BLaER1 (cell line): ENCODE measurements around the gene SLC29A3.

ENCODE experiments used
- H3K27ac ChIP-seq: shearing (Covaris generic); formaldehyde crosslinking; 2 replicates; pipeline ENCODE4 v1.8.1; 2022
- H3K27me3 ChIP-seq: shearing (Covaris generic); formaldehyde crosslinking; 2 replicates; pipeline ENCODE4 v1.8.1; 2022
- H3K36me3 ChIP-seq: shearing (Covaris generic); formaldehyde crosslinking; 2 replicates; pipeline ENCODE4 v1.8.1; 2022
- H3K4me1 ChIP-seq: shearing (Covaris generic); formaldehyde crosslinking; 2 replicates; pipeline ENCODE4 v1.8.1; 2022
- H3K4me2 ChIP-seq: shearing (Covaris generic); formaldehyde crosslinking; 2 replicates; pipeline ENCODE4 v1.8.1; 2022
- H3K4me3 ChIP-seq: shearing (Covaris generic); formaldehyde crosslinking; 2 replicates; pipeline ENCODE4 v1.8.1; 2022
- H3K9ac ChIP-seq: shearing (Covaris generic); formaldehyde crosslinking; 2 replicates; pipeline ENCODE4 v1.8.1; 2022
- H3K9me3 ChIP-seq: shearing (Covaris generic); formaldehyde crosslinking; 2 replicates; pipeline ENCODE4 v1.8.1; 2022
- H4K20me1 ChIP-seq: shearing (Covaris generic); formaldehyde crosslinking; 2 replicates; pipeline ENCODE4 v1.8.1; 2022
- Cebpa-rat ChIP-seq: shearing (Covaris generic); IDR thresholded peaks from 2 replicates; pipeline ENCODE4 v1.8.1; 2022

Gene SLC29A3

DNA sequence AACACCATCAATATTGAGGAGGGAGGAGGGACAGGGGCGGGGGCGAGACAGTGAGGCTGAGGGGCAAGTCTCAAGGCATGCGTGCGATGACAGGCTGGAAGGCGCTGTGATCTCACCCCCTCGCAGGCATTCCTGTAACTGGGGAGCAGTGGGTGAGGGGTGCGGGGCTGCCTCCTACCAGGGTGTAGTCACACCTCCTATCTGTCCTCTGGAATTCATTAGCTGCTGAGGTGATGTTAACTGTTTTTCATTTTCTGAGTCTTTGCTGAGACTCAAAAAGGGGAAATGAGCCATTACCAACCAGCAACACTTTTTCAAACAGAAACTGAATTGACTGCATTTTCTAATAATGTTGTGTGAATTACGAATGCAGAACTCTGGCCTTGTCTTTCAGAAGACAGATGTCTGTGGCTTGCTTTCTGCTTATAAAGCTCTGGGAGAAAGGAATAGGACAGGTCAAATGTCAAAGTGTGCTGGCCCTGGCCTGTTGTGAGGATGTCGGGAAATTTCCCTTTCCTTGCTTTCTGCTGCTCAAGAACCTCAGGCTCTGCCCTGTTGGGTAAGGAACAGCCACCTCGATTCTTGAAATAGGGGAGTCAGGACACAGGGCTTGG, 53.9 kb downstream of the SLC29A3 start:
- TF ChIP-seq Cebpa-rat: no peak
- Histone ChIP-seq H3K9me3 (no peaks in the 10 kb centered on the region), H3K4me1 (peaks cover 31% of the 10 kb centered on the region), H3K4me3 (no peak overlapping the region), H3K9ac (no peak overlapping the region), H3K27ac (no peak overlapping the region), H3K4me2 (no peak overlapping the region), H3K36me3 (no peaks in the 10 kb centered on the region), H3K27me3 (no peaks in the 10 kb centered on the region), H4K20me1 (no peaks in the 10 kb centered on the region)

DNA sequence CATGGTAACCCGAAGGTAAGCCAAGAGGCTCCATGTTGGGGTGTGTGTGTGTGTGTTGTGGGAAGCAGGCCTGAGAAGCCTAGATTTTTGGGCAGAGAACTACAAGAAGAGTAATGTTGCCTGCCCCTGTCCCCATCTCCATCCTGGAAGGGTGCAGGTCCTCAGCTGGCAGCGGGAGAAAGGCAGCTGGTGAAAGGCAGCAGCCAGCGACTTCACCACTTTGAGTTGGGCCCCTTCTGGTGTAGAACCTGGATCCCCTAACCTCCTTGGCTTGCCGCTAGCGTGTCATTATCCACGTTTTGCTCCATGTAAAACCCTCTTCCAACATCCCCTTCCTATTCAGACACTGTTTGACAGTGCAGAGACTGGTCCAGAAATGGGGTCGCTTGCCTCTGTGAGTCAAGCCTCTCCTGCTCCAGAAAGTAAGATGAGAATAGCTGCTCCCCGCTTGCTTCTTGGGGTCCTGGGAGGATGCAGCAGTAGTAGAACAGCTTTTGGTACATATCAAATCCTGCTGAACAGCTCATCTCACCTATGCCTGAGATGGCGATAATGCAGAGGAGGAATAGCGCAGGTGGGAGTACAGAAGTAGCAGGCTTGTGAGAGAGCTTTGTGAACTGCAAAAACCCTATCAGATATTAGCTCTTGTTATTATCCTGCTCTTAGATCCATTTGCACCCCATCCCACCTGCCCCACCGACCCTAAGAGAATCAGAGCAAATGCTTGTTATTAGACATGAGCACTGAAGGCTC, 55.6 kb downstream of the SLC29A3 start:
- no peak overlapping the region for H3K27ac ChIP-seq
- no peaks in the 10 kb centered on the region for H3K36me3 ChIP-seq
- no peaks in the 10 kb centered on the region for H3K27me3 ChIP-seq
- peaks cover 47% of the 10 kb centered on the region for H3K4me1 ChIP-seq
- H3K9ac ChIP-seq: no peak overlapping the region
- no peak overlapping the region for H3K4me2 ChIP-seq
- H3K9me3 ChIP-seq: no peaks in the 10 kb centered on the region
- H4K20me1 ChIP-seq: no peaks in the 10 kb centered on the region
- no peak overlapping the region for H3K4me3 ChIP-seq
- no peak for TF ChIP-seq Cebpa-rat

DNA sequence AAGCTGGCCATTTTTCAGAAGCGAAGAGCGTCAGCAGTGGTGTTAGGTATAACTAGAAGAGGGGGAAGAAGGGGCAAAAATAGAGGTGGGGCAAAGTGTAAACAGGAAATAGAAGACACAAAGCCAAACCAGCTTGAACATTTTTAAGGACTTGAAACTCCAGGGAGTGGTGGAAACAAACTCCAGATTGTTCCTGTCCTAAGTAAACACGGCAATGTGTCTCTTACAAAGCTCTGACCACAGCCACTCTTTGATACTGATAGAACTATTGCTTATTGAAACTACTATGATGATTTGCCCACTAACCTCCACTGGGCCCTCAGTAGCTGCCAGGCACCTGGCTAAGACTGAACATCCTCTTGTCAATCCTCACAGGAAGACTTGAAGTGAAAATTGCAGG, 56.9 kb downstream of the SLC29A3 start:
- H3K4me2 ChIP-seq: no peak overlapping the region
- no peaks in the 10 kb centered on the region for H4K20me1 ChIP-seq
- H3K36me3 ChIP-seq: no peaks in the 10 kb centered on the region
- H3K27me3 ChIP-seq: no peaks in the 10 kb centered on the region
- H3K4me1 ChIP-seq: peaks cover 49% of the 10 kb centered on the region
- no peak for TF ChIP-seq Cebpa-rat
- no peak overlapping the region for H3K27ac ChIP-seq
- no peaks in the 10 kb centered on the region for H3K9me3 ChIP-seq
- no peak overlapping the region for H3K4me3 ChIP-seq
- no peak overlapping the region for H3K9ac ChIP-seq

DNA sequence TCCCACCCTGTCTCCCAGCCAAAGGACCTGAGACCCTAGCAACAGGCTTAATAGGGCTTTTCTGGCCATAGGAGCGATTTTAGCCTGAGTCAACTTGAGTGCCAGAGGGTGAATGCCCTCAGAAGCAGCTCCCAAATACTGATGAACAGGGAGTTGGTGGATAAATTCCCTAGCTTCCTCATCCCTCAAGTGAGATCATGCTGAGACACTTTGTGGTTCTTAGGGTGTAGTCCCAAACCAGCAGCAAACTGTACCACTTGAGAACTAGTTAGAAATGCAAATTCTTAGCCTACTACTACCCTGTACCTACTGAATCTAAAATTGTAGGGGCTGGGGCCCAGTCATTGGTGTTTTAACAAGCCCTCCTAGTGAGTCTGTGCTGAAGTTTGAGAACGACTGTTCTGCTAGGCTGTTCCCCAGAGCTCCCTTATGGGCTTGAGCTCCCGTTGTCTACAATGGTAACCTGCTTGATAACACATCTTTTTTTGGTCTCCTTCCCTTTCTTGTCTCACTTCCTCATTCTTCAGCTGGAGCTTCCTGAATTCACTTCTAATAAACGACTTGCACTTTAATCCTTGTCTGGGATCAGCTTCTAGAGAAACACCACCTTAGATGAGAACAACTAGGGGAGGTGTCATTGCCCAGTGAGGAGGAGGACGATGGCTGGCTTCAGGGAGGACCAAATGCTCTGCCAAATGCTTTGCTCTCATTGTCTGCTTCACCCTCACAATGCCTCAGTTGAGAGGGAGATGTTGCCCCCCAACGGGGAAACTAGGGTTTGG, 59.5 kb downstream of the SLC29A3 start:
- H3K4me1 ChIP-seq: peaks cover 41% of the 10 kb centered on the region
- no peak for TF ChIP-seq Cebpa-rat
- peak overlapping the region; percentile 33 for H3K27ac ChIP-seq

DNA sequence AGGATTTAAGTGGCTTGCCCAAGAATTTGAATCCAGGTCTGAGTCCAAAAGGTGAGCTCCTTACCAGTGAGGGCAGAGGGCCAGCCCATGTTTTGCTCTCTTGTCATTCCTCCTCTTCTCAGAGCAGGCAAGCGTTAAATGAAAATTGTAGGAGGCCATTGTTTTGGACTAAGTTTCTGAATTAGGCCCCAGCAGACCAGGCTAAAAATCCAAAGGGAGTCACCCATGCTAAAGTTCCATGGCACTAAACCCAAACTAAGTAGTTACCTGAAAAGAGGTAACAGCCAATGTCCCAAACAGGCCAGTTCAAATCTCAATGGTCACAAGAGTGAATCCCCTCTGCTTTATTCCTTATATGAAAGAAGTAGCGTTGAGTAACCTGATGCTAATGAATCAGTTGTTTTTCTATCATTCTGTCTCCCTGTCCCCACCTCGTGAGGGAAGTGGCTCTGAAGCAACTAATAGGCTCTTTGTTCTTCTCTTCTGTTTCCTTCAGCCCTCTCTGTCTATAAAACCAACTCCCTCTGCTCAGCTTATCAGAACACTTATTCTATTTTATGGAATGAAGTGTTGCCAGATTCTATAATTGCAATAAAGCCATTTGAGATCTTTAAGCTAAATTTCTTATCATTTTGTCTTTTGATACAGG, 60.2 kb downstream of the SLC29A3 start:
- no peaks in the 10 kb centered on the region for H3K9me3 ChIP-seq
- H3K27me3 ChIP-seq: no peaks in the 10 kb centered on the region
- peak overlapping the region; percentile 33 for H3K27ac ChIP-seq
- no peak for TF ChIP-seq Cebpa-rat
- H3K4me3 ChIP-seq: no peak overlapping the region
- H3K4me2 ChIP-seq: peak overlapping the region; percentile 98
- peaks cover 42% of the 10 kb centered on the region for H3K4me1 ChIP-seq
- H3K9ac ChIP-seq: 0 out of 2 replicates have a peak overlapping the region, but pooled peaks have one; percentile 11
- no peaks in the 10 kb centered on the region for H3K36me3 ChIP-seq
- H4K20me1 ChIP-seq: no peaks in the 10 kb centered on the region

More for the DNA sequence above, 59.5 kb downstream of the SLC29A3 start:
- H3K4me3 ChIP-seq: no peak overlapping the region
- no peaks in the 10 kb centered on the region for H3K9me3 ChIP-seq
- peak overlapping the region; percentile 11; the same call in 1 of the 2 replicates for H3K9ac ChIP-seq
- peak overlapping the region; percentile 98 for H3K4me2 ChIP-seq
- no peaks in the 10 kb centered on the region for H4K20me1 ChIP-seq
- H3K27me3 ChIP-seq: no peaks in the 10 kb centered on the region
- H3K36me3 ChIP-seq: no peaks in the 10 kb centered on the region

- no peak for TF ChIP-seq Cebpa-rat
- Histone ChIP-seq H3K27me3 (no peaks in the 10 kb centered on the region), H4K20me1 (no peaks in the 10 kb centered on the region)
These were observed 61.8 kb downstream of the SLC29A3 start for GRCh38 chr10:71380841-71381240.

DNA sequence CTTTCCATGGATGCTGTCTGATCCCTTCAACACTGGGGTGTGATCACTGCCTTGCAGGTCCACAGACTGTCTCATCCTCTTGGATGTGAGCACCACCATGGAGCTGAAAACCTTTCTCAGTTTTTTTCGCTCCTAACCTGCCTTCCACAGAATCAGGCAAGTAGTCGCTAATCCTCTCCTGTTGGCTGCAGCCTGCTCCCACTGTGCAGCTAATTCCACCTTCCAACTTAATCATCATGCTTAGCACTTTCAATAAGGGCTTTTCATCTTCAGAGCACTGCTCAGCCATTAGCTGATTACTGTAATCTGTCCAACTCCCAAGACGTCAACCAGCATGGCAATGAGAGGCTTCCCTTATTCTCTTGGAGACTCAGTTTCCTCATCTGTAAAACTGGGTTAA, 62.6 kb downstream of the SLC29A3 start:
- Histone ChIP-seq H3K4me3 (no peak overlapping the region), H3K9ac (no peak overlapping the region), H3K27me3 (no peaks in the 10 kb centered on the region), H3K9me3 (no peaks in the 10 kb centered on the region), H3K27ac (no peak overlapping the region), H3K36me3 (no peaks in the 10 kb centered on the region), H3K4me2 (no peak overlapping the region), H3K4me1 (peaks cover 44% of the 10 kb centered on the region), H4K20me1 (no peaks in the 10 kb centered on the region)
- no peak for TF ChIP-seq Cebpa-rat

More at GRCh38 chr10:71380841-71381240, 61.8 kb downstream of the SLC29A3 start:
- Histone ChIP-seq H3K27ac (no peak overlapping the region), H3K36me3 (no peaks in the 10 kb centered on the region), H3K4me1 (peaks cover 52% of the 10 kb centered on the region), H3K9me3 (no peaks in the 10 kb centered on the region), H3K4me2 (no peak overlapping the region), H3K9ac (no peak overlapping the region), H3K4me3 (no peak overlapping the region)

GRCh38 chr10:71382028-71382427, 63.0 kb downstream of the SLC29A3 start:
- Histone ChIP-seq H3K27me3 (no peaks in the 10 kb centered on the region), H3K4me3 (no peak overlapping the region), H3K9me3 (no peaks in the 10 kb centered on the region), H3K27ac (no peak overlapping the region), H3K36me3 (no peaks in the 10 kb centered on the region), H3K4me2 (no peak overlapping the region), H4K20me1 (no peaks in the 10 kb centered on the region), H3K4me1 (peaks cover 40% of the 10 kb centered on the region), H3K9ac (no peak overlapping the region)
- no peak for TF ChIP-seq Cebpa-rat

DNA sequence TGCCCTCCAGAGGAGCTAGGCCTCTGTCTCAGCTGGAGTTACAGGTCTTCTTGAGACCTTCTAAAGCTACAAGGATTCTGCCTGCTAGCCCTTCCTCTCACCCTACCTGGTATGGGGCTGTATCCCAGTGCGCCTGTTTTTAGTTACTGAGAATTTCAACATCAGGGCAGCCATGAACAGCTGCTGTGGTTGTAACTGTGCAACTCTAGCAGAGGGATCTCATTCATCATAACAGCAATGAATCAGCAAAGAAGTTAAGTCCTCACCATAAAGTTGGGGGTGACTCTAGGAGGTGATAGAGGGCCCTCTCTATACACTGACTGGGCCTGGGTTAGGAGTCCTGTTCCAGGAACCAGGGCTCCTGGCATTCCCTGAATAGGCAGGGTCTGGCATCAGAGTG, 63.7 kb downstream of the SLC29A3 start:
- Histone ChIP-seq H3K36me3 (no peaks in the 10 kb centered on the region), H4K20me1 (no peaks in the 10 kb centered on the region), H3K4me1 (peaks cover 33% of the 10 kb centered on the region), H3K27ac (no peak overlapping the region), H3K4me3 (no peak overlapping the region), H3K27me3 (no peaks in the 10 kb centered on the region), H3K9me3 (no peaks in the 10 kb centered on the region), H3K4me2 (no peak overlapping the region), H3K9ac (no peak overlapping the region)
- TF ChIP-seq Cebpa-rat: no peak
